HG03521 (cell line): ENCODE measurements around the gene SLC39A3.
A peak's percentile ranks its signal among the peaks of the same experiment; 100 is the strongest.

ENCODE experiments used
- ATAC-seq: cut with Tn5 transposase; IDR thresholded peaks from one replicate; pipeline ENCODE4 v1.9.1; 2021; ENCODE audit warnings: mild to moderate bottlenecking, moderate library complexity; ENCODE audit not compliant: unreplicated experiment

Gene SLC39A3, protein sequence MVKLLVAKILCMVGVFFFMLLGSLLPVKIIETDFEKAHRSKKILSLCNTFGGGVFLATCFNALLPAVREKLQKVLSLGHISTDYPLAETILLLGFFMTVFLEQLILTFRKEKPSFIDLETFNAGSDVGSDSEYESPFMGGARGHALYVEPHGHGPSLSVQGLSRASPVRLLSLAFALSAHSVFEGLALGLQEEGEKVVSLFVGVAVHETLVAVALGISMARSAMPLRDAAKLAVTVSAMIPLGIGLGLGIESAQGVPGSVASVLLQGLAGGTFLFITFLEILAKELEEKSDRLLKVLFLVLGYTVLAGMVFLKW

DNA sequence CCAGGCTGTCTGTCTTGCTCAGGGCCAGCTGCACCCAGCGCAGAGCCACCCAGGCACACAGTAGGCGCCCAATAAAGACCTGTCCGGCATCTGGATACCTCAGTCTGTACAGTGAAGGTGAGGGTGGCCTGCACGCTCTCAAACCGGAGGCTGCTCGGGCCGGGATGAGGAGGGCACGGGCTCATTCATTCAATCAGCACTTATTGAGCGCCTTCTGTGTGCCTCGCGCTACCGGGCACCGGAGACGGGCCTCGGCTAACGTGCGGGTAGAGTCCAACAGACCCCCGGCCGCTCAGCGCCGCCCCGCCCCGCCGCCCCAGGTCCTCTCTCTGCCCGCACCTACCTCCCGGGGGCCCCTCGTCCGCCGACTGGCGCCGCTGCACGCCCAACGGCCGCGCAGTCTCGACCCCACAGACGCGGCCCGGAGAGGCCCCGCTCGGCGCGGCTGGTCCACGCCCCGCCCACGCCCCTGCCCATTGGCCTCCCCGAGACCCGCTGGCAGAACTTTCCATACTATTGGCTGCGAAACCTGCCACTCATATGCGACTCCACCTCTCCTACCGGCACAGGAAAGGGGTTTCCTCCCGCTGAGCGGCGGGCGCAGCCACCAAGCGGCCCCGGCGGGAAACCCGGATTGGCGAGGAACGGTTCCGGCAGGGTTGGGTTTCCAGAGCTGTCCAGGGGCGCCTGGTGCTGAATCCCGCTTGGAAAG lies at the start of gene SLC39A3:
Gene SLC39A3 (minus strand): TSS at position 416 of the 712 bp plus-strand sequence. CDS start 2,760 bp downstream, outside the sequence.
- ATAC-seq, result peak; percentile 90

DNA sequence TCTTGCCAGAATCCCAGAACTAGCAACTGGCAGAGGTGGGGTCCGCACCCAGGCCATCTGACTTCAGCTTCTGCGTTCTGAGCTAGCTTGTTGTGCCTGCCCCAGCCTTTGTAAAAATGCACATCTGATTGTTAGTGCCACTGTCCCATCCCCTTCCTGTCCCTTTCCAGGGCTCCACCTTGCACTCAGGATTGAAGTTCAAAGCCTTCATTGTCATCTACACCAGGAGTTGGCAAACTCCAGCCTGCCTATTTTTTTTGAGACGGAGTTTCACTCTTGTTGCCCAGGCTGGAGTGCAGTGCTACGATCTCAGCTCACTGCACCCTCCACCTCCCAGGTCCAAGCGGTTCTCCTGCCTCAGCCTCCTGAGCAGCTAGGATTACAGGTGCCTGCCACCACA lies 48.4 kb upstream of the SLC39A3 start:
- no peak for ATAC-seq

DNA sequence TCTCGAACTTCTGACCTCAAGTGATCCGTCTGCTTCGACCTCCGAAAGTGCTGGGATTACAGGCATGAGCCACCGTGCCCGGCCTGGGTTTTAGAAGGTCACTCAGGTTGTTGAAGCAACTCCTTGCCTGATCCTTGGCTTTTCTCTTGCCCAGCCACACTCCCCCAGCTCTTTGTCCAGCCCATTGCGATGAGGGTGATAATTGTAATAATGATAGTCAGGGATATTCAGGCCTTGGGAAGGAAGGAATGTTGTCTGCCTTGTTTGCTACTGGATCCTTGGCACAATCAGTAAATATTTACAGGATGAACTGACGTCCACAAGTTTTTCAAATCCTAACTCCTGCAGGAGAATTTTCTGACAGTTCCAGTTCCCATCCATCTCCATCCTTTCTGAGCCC lies 47.3 kb upstream of the SLC39A3 start:
- no peak for ATAC-seq

DNA sequence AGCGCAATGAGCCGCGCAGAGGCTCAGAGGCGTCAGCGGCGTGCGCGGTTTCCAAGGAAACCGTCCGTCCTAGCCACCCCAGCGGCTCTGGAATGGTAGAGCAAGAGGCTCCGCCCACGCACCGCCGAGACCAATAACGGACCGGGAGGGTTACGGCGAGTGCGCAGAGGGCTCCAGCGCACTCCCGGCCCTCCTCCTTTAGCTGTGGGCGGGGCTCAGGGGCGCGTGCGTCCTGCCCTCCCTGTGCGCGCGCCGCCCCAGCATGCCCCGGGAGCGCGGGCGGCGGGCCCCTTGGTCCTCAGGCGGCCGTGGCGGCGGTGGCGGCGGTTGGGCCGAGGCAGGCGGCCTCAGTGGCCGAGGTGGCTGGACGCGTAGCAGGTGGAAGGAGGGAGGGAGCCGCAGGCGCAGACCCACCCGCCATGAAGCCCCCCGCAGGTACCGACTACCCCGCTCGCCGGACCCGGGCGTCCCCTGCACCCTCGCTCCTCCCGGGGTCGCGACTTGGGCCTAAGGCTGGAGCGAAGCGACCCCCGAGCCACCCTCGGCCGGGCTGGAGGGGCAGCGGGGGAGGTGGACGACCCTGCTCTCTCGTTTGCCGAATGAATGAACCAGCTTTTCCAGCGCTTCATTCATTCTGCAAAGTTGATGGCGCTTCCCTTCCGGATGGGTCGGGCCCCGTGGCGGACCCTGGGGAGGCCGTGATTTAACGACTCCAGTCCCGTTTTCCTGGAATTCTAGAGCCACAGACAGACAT lies 45.6 kb upstream of the SLC39A3 start, which contains the start of gene THOP1:
Gene THOP1 (plus strand): TSS at position 260 of the 754 bp plus-strand sequence. CDS start 160 bp downstream, at position 420.
- ATAC-seq, result peak; percentile 62

DNA sequence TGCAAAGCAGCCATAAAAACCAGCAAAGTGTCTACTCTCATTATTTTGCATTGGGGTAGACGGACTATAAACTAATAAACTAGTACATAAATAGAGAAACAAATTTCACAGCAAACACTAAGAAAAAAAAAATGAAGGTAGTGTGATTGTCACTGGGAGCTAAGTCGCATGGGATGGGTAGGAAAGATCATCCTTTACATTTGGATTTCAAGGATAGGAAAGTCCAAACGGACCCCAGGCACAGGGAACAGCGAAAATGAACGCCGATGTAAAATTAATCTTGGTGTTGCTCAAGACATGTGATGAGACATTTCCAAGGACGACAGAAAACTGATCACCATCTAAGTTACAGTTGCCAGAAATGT lies 43.9 kb upstream of the SLC39A3 start:
- no peak for ATAC-seq

DNA sequence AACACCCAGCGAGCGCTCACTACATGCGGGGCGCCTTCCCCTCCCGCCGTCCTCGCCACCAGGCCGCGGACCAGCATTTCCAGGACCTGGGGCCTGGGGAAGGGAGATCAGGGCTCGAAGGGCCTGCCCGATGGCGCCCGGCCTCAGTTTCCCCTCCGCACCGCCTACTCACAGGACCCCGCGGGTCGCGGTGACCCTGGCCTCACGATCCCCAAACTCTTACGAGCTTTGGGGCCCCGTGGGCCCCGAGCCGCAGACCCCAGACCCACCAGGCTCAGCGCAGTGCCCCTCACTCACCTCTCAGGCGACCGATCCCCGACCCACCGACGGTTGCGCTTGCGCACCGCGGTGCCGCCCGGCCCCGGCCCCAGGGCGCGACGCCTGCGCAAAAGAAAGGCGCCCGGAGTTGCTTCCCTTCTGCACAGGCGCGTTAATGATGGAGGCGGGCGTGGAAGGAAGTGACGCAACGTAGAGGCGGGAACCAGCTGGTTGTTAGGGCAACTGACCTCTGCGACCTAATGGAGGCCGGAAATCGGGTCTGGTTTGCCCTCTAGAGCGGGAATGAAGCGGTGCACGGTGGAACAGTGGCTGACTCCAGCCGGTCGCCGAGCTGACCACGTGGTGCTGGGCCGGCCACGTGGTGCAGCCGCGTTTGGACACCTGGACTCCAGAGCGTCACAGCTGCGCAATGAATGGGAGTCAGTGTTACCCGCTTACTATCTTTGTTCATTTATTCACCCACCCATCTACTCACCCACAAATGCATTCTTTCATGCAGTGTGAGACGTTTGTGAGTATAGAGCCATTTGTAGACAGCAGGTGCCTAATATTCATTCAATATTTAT lies 43.3 kb upstream of the SLC39A3 start, which contains the start of gene SGTA:
Gene SGTA (minus strand): TSS at position 338 of the 845 bp plus-strand sequence. CDS start 14,205 bp downstream, outside the sequence.
- peak; percentile 71 for ATAC-seq

DNA sequence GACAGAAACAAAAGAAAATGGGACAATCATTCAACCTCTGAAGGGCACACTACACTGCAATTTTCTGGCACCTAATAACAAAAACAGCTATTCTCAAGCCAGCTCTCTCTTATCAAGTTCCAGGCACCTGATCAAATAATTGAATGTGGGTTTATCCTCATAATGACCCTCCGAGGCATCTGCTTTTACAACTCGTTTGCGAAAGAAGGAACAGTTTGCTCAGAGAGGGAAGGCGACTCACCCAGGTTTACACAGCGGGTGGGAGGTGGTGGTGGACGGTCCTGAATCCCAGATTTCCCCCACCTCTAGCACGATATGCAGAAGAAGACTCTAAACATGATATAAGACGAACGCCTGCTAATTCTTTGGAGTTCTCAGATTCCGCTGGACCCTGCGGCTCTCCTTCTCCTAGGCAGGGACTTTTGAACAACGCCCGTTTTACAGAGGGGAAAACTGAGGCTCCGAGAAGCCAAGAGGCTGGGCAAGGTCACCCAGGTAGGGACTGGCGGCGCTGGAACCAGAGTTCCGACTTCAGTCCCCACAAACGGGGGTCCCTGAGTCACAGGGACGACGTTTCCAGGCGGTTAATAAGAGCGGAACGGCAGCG lies 42.6 kb upstream of the SLC39A3 start:
- ATAC-seq, result no peak

DNA sequence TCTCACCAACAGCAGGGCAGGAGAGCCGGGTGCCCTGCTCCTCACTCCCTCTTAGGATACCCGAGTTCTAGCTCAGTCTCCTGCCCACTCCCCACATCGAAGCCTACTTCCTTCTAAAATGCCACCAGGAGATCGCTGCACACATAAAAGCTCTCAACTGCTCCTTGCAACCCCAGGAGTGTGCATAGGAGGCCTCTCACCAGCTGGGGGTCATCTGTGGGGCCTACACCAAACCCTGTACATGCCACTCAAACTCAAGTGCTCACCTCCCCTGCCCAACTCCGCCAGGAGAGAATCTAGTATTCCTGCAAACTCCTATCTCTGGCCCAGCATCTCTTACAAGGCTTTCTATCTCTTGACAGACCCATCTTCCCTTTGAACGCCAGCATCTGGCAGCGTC lies 40.5 kb upstream of the SLC39A3 start:
- no peak for ATAC-seq

DNA sequence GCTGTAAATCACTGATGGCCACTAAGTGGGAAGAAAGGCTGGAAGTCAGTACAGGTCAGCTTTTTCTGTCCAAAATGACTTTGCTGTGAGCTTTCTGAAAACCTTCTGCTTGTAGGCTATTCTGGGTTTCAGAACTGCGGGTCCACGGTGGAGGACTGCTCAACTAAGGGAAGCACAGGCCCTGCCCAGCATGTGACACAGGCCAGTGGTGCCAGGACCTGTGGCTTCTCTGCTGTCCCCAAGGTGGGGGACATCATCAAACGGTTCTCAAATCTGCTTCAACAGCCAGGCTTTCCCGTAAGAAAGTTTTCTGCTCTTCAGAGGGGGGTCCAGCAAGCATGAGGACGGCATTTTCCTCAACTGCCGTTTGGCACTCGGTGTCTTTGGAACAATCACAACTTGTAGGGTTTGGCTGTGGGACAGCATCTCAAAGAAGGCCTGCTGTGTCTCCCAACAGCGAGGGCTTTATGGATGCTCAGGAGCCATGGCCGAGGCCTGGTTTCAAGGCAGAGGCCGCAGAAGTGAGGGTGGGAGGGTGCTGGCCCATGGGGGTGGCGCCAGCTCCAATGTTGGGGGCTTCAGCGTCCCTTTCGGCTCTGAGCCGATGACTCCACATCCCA lies 39.4 kb upstream of the SLC39A3 start:
- no peak for ATAC-seq

DNA sequence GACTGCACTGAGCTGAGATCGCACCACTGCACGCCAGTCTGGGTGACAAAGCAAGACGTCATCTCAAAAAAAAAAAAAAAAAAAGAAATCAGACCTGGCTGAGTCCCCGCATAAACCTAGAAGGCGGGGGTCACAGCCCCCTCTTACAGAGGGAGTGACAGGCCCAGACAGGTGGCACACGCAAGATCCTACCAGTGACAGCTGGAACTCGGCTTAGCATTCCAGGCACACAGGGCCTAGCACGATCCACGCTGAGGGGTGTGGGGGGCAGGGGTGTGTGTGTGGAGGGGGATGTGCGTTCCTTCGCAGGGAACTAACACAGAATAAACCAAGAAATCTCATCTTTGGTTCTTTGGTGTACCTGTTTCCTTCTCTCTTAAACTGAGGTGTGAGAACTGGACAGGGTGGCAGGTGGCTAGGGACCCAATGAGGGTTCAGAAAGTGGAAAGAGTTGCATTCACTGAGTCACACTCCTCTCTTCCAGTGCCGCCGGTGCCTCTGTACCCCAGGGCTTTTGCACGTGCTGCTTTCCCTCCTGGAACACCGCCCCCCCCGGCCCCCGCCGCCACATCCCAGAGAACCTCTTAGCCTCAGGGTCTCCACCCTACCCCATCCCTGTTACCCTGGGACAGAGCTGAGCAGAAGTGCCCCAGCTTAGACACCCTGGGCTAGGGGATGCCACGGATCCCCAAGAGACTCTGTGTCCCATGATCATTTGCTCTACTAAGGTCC lies 38.3 kb upstream of the SLC39A3 start:
- no peak for ATAC-seq

DNA sequence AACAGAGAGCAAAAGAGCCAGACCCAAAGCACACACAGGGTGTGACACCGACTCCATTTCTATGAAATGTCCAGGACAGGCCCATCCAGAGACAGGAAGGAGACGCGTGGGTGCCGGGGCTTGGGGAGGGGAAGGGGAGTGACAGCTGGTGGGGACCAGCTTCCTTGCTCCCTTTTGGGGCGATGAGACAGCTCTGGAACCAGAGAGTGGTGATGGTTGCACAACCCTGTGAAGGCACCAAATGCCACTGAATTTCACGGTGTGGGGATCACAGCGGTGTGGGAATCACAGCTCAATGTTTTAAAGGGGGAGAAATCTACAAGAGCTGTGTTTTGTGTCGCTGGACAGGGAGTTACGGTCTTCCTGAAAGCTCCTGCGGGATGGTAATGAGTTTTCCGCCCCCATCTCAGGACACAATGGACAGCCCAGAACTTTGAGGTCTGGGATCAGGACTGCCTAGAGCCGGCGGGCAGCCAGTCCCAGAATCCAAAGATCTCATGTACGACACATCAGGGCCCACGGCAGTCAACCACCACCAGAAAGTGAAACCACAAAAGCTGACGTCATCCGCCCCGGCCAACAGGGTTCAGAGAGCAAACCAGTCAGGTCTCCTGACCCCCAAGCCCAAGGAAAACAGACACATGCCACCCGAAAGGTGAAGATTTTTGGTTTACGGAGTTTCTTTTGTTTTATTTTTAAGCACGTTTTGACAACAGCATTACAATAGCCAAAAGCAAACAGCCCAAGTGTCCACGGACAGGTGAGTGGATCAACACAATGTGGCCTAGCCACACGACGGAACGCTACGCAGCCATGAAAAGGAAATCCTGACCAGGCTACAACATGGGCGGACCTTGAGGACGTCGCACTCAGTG lies 36.0 kb upstream of the SLC39A3 start:
- no peak for ATAC-seq

DNA sequence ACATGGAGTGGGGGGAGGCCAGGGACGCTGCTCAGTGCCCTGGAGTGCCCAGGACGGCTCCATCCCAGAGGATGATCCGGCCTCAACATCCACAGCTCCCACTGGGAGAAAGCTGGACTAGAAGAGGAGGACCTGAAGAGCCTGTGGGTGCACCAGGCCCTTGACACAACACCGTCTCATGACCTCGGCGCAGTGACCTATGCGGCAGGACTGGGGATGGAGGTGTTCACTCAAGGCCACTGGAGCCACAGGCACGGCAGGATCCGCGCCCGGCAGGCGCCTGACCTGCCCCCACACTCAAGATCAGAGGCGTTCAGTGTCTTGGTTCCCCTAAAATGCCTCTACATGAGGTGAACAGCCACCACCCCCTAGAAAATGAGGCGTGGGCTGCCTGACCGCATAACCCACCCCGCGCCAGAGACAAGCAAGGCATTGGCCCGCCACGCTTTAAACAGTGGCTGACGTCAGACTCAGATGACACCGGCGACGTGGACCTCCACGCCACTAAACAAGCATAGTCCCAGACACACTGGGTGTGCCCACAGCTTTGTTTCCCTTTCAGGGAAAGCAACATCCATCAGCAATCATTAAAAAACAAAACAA lies 35.2 kb upstream of the SLC39A3 start:
- ATAC-seq, result no peak

DNA sequence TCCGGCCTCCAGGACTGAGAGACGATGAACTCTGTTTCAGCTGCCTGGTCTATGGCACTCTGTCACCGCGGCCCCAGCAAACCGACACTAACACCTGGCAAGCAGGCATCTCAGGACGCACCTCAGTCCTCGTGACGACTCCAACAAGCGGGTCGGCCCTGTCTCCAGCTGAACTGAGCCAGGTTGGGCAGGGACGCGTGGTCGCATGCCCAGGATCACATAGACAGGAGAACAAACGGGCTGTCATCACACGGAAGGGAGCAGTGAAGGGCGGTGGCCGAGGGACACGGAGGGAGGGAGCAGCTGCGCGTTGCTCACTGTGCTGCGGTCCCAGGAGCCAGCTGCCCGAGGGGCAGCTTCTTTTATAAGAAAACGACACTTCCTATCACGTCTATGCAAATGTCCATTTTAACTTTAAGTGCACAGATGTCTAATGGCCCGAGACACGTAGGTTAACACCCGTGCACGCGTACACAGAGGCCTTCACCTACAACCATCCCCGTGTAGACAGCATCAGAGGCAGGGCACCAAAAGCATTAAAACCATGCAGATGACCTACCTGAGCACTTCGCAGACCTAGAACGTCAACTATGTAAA lies 34.4 kb upstream of the SLC39A3 start:
- no peak for ATAC-seq

DNA sequence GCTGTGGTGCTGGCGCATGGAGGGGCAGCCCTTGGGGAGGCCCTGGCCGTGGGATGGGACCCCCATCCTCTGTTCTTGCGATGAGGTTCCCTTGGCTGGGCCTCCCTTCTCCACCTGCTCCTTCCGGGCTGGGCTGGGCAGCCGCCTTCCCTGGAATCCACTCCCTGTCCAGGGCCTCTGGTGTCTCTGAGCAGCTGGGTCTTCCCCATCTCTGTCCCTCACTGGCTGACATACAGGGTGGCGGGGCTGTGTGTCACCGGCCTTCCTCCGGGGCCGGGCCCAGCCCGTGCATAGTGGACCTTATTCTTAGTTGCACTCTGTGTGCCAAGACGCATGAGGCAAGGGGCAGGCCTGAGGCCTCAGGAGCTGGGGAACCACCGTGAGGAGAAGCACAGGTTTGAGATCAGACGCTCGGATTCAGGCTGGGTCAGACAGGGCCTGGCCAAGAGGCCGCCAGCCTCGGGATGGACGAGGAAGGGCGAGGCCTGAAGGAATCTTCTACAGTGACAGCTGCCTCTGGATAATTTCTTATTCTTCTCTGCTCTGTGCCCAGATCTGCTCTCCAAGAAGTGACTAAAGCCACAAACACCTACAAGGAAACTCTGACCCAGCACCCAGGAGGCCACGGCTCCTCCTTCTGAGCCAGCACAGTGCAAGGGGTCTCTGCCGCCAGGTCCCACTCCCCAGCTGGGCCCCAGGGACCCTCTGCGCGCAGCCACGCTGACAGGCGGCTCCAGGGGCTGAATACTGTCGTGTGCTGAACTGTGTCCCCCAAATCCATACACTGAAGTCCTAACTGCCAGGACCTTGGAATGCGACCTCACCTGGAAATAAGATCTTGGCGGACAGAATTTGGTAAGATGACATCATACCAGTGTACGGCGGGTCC lies 32.2 kb upstream of the SLC39A3 start:
- no peak for ATAC-seq

DNA sequence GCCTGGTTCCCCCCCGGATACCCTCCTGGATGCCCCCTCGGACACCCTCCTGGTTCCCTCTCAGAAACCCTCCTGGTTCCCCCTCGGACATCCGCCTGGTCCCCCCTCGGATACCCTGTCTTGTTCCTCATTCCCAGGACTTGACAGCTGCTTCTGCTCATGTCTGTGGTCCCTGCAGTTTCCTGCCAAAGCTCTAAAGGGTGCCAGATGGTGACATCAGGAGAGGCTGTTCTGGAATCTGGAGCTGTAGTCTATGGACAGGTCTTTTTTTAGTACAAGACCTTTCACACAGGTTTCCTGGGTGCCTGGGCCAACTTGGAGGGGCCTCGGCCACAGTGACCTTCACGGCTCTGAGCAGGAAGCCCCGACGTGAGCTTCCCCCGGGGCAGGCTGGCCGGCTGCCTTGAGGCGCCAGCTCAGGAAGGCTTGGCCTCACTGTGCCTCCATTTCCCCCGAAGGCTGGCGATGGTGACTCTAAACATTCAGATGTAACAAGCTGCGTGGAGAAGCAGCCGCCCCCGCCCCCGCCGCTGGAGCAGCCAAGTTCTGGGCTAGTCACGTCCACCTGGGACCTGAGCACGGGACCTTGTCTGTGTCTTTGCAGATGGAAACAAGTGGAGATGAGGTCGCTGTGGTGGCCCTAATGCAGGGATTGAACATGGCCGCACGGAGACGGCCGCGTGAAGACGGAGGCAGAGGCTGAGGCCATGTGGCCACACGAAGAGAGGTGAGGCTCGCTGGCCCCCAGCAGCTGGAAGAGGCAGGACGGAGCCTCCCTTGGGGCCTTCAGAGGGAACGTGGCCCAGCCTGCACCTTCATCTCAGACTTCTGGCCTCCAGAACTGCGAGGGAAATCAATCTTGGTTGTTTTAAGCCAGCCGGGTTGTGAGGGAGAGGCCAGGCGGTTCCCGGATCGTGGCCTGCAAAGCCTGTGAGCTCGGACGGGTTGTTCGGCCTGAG lies 30.5 kb upstream of the SLC39A3 start:
- ATAC-seq, result no peak
